ENCODE data around the gene IRF8. TPM values are rescaled to one million over a fixed set of nuclear protein-coding genes. Genes with fewer than 3 reads are reported as not detected.

Gene IRF8
- total RNA-seq, 4 donors from 2014 or later: 1.5 to 3.1 (median 2.8) TPM

DNA sequence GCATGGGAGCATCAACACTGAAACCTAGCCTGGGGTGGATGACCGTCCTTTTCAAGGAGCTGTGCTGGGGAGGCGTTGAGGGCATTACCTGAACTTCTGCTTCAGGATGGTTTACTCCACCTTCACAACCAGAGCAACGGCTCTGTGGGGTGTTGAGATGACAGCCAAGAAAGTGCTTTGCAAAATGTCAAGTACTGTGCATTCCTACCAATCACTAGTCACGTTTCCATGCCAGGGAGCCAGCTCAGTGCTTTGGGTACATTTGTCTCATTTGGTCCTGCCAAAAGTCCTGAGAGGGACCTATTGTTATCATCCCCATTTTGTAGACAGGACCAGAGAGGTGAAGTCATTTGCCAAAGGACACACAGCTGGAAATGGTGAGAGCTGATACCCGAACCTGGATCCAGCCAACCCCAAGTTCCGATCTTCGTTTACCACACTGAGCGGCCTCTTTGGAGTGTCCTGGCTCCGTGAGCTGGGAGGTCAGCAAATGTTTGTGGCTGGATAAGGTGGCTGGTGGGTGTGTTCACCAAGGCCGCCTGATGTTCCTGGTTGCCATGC, 61.6 kb downstream of the IRF8 start:
- intact Hi-C loops (cut with DNase I; ENCODE audit: low total_unique reads) (no loop called here), in situ Hi-C loops (cut with MboI; ENCODE audit: low sequenced_read_pairs in 4 of 4) (no loop called here)
- no peak overlapping the region for H3K27ac ChIP-seq
- no peaks in the 10 kb centered on the region for H3K36me3 ChIP-seq
- DNase-seq (no peak), ATAC-seq (no peak)
- TF ChIP-seq, protein P1, sequence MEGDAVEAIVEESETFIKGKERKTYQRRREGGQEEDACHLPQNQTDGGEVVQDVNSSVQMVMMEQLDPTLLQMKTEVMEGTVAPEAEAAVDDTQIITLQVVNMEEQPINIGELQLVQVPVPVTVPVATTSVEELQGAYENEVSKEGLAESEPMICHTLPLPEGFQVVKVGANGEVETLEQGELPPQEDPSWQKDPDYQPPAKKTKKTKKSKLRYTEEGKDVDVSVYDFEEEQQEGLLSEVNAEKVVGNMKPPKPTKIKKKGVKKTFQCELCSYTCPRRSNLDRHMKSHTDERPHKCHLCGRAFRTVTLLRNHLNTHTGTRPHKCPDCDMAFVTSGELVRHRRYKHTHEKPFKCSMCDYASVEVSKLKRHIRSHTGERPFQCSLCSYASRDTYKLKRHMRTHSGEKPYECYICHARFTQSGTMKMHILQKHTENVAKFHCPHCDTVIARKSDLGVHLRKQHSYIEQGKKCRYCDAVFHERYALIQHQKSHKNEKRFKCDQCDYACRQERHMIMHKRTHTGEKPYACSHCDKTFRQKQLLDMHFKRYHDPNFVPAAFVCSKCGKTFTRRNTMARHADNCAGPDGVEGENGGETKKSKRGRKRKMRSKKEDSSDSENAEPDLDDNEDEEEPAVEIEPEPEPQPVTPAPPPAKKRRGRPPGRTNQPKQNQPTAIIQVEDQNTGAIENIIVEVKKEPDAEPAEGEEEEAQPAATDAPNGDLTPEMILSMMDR (IDR thresholded peaks at IDR 0.05 in 4 of 5, conservative IDR thresholded peaks at IDR 0.05 in 1 of 5): no peak
- TF ChIP-seq POLR2A (IDR thresholded peaks at IDR 0.05): no peak
- H3K4me3 ChIP-seq: no peak overlapping the region
- H3K4me1 ChIP-seq: no peaks in the 10 kb centered on the region
- no peaks in the 10 kb centered on the region for H3K9me3 ChIP-seq
- peaks cover 0 to 2% (median 0%) of the 10 kb centered on the region in 3 donors for H3K27me3 ChIP-seq

DNA sequence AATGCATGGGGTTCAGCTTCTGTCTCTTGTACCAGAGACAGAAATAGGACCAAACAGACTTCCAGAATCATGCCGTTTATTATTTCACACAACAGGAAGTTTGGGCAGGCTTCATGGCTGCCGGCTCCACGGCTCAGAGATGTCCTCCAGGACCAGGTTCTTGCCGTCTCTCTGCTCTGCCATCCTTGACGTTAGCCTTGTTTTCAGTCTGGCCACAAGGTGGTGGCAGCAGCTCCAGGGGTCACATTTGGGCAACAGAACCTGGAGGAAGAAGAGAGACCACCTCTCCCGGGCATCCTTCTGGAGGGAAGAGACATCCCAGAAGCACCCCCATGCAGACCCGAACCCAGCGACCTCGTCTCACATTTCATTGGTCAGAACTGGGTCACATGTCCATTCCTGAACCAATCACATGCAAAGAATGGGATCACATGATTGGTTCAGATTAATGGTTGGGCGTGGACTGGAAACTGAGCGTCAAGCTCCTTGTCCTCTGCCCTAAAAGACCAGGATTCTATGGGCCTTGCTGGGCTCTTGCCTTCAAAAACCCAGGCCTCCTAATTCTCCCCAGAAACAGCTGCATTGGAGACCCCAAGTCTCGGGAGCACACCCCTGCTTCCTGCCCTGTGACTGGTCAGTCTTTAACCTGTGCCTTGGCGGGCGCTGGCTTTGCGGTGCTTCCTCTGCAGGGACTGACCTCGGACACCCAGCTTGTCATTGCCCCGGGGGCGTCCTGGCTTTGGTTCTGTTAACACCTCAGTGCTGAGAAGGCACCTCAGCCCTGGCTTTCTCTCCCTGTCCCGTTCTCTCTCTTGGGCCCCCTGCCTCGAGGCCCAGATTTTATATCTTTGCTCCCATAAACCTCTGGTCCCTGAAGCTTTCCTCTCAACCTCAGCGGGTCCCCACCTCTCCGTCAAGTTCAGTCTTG, 63.3 kb downstream of the IRF8 start:
- Histone ChIP-seq H3K27me3 (peaks cover 0 to 2% (median 0%) of the 10 kb centered on the region in 3 donors), H3K4me3 (no peak overlapping the region), H3K27ac (no peak overlapping the region), H3K4me1 (no peaks in the 10 kb centered on the region), H3K36me3 (no peaks in the 10 kb centered on the region), H3K9me3 (no peaks in the 10 kb centered on the region)
- no peak for DNase-seq
- no peak for TF ChIP-seq POLR2A (IDR thresholded peaks at IDR 0.05)
- TF ChIP-seq, protein P1 (IDR thresholded peaks at IDR 0.05 in 4 of 5, conservative IDR thresholded peaks at IDR 0.05 in 1 of 5): no peak
- in situ Hi-C loops (cut with MboI; ENCODE audit: low sequenced_read_pairs in 4 of 4) (no loop called here), intact Hi-C loops (cut with DNase I; ENCODE audit: low total_unique reads) (no loop called here)
- ATAC-seq: no peak

DNA sequence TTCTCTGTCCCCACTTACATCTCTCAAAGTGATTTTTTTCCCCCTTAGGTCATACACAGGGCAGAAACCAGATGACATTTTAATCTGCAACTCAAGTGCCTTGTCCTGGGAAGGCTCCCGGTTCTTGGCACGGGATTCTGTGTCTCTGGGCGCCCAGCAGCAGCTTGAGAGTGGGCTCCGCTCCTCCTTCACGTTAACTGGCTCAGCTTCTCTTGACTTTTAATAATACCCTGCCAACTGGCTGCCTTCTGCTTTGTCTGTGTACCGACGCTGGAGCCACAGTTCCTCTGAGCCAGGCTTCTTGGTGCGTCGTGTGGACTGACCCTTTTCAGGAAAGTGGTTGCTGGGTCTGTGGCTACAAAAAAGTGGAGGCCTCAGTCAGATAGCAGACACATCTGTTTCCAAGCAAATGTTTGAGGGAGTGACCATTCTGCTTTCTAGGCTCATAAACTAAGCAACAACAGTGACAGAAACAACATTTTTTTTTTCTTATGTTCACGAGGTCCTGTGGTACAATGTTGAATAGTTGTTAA, 64.9 kb downstream of the IRF8 start:
- DNase-seq (no peak), ATAC-seq (peak in 1 of 2 donors; percentile 26)
- no peak overlapping the region for H3K27ac ChIP-seq
- no peak overlapping the region for H3K4me3 ChIP-seq
- in situ Hi-C loops (cut with MboI; ENCODE audit: low sequenced_read_pairs in 4 of 4) (no loop called here), intact Hi-C loops (cut with DNase I; ENCODE audit: low total_unique reads) (no loop called here)
- H3K4me1 ChIP-seq: no peaks in the 10 kb centered on the region
- peaks cover 0 to 2% (median 0%) of the 10 kb centered on the region in 3 donors for H3K27me3 ChIP-seq
- no peaks in the 10 kb centered on the region for H3K36me3 ChIP-seq
- TF ChIP-seq, protein P1 (IDR thresholded peaks at IDR 0.05 in 4 of 5, conservative IDR thresholded peaks at IDR 0.05 in 1 of 5): no peak
- TF ChIP-seq POLR2A (IDR thresholded peaks at IDR 0.05): no peak
- no peaks in the 10 kb centered on the region for H3K9me3 ChIP-seq

DNA sequence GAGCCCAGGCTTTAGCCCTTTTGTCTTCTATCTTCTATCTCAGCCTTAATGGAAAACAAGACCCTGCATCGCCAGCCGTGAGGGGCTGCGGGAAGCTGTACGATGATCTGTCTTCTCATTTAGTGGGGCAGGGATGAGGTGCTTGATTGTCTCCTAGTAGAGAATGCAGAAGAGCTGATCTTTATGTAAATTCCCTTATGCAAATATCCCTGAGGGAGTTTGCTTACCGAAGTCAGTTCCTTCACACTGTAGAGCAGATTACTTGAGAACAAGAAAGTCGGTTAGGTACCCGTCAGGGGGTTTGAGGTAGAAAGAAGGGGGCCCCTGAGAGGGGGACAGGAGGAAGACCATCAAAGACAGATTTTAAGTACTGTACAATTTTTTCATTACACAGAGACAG, 66.2 kb downstream of the IRF8 start:
- DNase-seq (no peak), ATAC-seq (no peak)
- Histone ChIP-seq H3K9me3 (no peaks in the 10 kb centered on the region), H3K4me3 (no peak overlapping the region), H3K36me3 (no peaks in the 10 kb centered on the region), H3K27me3 (peaks cover 0 to 2% (median 0%) of the 10 kb centered on the region in 3 donors), H3K4me1 (no peaks in the 10 kb centered on the region), H3K27ac (no peak overlapping the region)
- intact Hi-C loops (cut with DNase I; ENCODE audit: low total_unique reads) (no loop called here), in situ Hi-C loops (cut with MboI; ENCODE audit: low sequenced_read_pairs in 4 of 4) (no loop called here)
- no peak for TF ChIP-seq POLR2A (IDR thresholded peaks at IDR 0.05)
- TF ChIP-seq, protein P1 (IDR thresholded peaks at IDR 0.05 in 4 of 5, conservative IDR thresholded peaks at IDR 0.05 in 1 of 5): no peak

Measured in gastrocnemius medialis (tissue), 4 donors.